CD1c-positive myeloid dendritic cell (primary cell): ENCODE data around the gene ZNF697.
"Not testable (repeated sequence)": the region's sequence is repeated elsewhere in the genome, so short reads cannot be mapped to it uniquely, and the experiment has no call there.

Experiments used
- DNase-seq: peaks from one replicate; pipeline ENCODE4 v3.0.0-alpha.2; 2016; ENCODE audit errors: extremely low spot score

Gene ZNF697

DNA sequence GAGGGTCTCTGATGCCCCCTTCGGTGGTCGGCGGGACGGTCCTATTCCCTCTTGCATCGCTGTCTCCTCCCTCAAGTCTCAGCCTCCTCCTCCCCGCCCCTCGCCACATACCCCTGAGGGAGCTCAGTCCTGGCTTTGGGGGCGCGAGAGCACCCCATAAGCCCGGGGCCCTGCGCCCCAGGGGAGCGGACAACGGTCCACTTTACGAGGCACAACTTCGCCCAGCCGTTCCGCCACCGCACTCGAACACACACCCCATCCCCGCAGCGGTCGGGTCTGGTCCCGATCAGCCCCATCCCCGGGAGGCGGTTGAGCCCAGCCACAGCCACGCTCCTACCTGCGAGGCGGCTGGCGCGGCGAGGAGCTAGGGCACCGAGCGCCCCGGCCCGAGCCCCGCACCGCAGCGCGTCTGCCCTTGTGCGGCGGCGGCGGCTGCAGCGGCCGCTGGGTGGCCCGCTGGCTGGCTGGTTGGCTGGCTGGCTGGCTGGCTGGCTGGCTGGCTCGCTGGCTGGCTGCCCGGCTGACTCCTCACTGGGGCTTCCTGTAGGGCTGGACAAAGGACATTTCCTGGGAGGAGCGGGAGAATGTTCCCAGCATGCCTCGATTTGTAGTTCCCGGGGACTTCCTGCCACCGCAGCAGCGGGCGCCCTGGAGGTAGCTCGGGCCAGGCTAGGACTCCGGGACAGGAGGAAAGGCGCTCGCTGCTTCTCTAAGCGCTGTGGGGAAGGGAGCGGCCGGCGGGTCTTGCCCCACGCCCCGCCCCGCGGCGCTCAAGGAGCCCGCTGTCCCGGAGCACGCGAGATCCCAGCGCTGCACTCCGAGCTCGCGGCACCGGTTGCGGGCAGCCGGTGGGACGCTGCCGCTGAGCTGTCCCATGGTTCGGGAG lies at the start of gene ZNF697:
Gene ZNF697 (minus strand): TSS at position 533 of the 886 bp plus-strand sequence. CDS start 22,166 bp downstream, outside the sequence.
- peak; percentile 92 for DNase-seq

DNA sequence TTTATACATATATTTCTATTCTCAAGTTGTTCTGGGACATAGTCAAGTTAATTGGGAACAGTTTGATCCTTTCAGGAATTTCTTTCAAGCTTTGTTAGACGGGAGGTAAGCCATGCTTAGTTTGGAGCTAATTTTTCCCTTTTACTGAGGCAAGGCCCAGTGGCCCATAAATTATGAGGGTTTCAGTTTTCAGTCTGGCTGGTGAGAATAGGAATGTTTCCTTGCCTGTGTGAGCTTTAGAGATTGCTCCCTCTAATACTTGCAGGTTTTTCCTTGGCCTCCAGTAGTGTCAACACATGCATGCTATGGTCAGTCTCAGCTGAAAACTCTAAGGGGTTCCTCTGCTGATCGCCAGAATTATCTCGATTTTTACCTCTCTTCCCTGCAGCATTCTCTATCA lies 49.5 kb upstream of the ZNF697 start:
- no peak for DNase-seq

DNA sequence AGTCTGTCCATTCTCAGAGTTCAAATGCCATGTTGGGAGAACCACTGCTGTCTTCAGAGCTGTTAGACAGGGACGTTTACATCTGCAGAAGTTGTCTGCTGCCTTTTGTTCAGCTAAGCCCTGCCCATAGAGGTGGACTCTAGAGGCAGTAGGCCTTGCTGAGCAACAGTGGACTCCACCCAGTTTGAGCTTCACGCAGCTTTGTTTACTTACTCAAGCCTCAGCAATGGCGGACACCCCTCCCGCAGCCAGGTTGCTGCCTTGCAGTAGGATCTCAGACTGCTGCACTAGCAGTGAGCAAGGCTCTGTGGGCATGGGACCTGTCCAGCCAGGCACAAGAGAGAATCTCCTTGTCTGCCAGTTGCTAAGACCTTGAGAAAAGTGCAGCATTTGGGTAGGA lies 48.8 kb upstream of the ZNF697 start:
- DNase-seq: not testable (repeated sequence)

DNA sequence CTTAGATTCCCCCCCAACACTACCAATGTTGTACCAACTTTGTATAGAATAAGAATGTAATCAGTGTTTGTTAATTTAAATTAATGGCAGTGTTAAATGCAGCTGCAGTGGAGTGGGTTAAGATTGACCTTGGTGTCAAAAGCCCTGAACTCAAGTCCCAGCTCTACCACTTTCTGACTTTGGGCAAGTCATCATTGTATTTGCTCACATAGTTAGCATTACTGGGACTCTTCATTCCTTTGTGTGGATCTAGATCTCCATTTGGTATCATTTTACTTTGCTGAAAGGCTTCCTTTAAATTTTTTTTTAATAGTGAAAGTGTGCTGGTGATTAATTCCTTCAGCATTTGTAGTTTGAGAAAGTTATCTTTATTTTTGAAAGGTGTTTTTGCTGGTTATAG lies 41.4 kb upstream of the ZNF697 start:
- DNase-seq: no peak

DNA sequence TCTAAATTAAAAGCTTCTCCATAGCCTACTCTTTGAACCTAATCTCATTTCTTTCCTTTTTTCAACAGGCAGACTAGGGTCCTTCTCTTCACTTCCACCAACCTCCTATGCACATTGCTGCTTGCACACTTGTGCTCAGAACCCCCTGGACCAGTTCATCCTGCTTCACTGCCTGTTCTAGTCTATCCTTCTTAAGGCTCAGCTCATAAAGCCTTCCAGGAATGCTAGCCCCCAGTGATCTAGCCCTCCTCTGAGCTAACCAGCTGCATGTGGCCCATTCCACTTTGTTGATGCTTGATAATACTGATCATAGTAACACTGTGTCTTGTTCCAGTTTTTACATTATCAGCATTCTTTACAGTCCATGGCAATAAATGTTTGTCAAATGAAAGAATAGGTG lies 40.7 kb upstream of the ZNF697 start:
- no peak for DNase-seq

DNA sequence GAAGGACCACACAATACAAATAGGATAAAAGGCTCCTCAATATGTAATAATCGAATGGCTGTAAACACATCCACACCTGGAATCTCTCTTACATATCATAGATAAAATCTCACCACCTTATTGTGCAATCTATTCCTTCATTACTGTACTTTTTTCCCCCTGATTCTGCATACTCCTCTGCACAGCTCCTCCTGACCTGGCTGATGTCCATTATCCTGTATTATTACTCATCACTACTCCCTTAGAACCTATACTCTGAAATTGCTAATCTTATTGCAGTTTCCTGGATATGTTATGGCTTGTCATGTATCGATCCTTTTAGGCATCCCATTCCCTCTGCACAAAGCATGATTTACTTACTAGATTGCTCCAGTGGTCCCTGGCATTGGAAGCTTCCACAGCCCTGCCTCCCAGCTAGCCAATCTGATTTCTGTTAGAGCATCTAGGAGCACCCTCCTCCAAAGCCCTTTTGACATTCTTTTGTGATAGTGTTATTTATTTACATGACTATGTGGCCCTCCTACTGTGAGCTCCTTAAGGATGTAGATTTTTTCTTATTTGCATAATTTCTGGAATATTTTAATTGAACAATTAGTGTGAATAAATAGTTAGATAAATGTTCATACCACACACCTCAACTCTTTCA lies 39.5 kb upstream of the ZNF697 start:
- DNase-seq: no peak

DNA sequence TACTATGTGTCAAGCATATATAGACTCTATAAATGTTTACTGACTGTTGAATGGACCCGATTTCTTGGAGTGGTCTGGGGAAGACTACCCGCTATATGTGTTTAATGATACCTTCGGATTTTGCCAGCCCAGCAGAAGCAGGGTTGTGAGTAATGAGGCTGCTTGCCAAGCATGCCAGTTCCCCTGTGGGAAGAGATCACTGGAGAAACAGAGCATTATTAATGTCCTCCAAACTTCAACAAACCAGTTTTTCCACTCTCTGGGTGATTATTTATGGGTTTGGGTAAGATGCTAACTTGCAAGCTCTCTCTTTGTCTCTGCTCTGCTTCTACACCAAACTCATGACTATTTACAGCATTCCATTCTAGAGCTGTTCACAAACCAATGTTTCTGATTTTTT lies 38.6 kb upstream of the ZNF697 start:
- no peak for DNase-seq

DNA sequence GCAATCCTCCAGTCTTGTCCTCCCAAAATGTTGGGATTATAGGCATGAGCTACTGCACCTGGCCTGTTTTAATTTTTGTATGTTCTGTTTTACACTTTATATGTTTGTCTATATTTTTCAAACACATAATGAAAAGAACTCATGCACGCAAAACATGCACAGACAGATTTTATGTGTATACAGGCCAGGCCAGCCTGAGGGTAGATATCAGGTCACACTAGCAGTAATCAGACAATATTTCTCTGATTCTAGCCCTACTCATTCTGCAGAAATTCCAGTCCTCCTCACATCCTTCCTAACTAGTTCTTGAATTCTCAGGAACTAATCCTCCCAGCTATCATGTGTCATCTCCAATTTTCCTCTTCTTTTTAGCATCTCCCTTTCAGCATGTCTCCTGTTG lies 35.8 kb upstream of the ZNF697 start:
- DNase-seq: no peak

DNA sequence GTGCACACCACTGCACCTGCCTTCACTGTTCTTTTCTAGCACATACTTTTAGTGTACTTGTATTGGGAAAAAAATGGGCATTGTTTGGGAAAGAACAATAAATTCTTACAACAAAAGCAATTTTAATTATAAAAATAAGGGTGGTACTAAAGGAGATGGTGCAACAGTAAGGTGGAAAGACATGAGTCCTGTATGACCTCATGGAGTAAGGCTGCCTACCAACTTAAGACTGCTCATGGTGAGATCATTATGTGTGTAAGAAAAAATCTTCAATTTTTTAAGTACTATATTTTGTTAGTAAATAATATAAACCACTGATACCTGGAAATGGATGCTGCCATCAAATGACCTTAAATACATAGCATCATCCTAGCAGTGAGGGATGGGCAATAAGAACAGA lies 34.1 kb upstream of the ZNF697 start:
- no peak for DNase-seq

DNA sequence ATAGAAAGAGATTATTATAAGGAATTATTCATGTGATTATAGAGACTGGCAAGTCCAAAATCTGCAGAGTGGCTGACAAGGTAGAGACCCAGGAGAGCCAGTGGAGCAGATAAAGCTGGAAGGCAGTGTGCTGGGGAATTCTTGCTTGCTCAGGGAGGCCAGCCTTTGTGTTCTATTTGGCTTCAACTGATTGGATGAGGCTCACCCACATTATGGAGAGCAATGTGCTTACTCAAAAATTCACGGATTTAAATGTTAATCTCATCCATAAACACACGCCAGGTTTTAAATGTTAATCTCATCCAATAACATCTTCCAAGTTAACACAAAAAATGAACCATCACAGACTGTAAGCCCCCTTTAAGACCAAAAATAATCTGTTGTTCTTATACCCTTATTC lies 33.5 kb upstream of the ZNF697 start:
- DNase-seq: no peak

DNA sequence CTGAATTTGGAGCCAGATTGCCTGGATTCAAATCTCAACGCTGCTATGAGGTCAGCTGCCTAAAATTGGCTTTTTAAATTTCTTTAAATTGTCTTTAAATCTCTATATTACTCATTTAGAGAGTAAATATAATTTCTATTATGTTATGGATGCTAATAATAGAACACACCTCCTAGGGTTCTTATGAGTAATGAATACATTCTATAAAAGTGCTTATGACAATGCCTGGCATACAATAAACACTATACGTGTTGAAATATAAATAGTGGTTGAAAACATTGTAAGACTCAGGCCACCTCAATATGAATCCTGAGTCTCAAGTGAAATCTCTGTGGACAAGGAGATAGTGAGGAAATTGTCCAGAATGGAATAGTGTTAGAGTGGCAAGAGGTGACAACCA lies 32.7 kb upstream of the ZNF697 start:
- no peak for DNase-seq

DNA sequence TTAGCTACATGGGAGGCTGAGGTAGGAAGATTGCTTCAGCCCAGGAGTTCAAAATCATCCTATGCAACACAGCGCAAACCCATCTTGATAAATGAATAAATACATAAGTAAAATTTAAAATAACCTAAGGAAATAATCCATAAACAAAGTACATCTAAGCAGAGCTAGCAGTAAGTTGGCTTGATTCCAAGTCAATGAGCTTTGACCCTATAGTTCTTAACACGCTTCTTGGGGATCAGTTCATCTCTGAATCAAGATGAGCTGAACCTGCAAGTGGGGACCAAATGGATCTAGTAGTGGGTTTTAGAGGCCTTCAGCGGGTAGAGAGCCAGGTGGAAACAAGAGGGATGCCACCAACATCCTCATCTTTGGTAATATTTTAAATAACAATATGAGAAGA lies 32.1 kb upstream of the ZNF697 start:
- DNase-seq: no peak

DNA sequence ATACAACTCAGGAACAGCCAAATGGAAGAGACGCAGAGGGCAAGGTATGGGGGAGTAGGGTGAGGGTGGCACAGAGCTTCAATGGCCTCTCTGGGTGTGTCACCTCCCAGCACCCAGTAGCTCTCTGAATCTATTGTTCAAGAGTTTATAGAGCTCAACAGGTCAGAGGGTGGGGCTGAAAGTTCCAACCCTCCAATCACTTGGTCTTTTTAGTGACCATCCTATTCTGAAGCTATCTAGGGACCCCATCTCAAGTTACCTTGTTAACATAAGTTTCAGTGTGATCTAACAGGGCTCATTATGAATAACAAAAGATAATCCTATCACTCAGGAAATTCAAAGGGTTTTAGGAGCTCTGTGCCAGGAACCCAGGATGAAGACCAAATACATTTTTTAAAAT lies 31.2 kb upstream of the ZNF697 start:
- DNase-seq: no peak

DNA sequence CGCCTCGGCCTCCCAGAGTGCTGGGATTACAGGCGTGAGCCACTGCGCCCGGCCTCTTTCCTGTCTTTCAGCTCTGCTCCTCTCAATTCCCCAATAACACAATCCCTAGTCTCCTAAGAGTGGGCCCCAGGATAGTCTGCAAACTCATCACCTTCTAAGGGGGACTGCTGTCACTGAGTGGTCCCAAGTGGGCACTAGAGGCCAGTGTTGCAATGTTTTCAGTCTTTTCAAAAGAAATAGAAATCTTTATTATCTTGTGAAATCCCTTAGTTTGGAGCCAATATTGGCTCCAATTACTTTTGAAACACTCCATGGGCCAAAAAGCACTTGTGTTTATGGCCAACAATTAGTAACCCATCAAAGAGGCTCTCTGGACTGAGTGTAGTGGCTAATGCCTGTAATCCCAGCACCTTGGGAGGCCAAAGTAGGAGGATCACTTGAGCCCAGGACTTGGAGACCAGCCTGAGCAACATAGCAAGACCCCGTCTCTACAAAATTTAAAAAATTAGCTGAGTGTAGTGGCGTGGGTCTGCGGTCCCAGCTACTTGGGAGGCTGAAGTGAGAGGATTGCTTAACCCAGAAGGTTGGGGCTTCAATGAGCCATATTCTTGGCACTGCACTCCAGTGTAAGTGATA lies 28.6 kb upstream of the ZNF697 start:
- DNase-seq: no peak

DNA sequence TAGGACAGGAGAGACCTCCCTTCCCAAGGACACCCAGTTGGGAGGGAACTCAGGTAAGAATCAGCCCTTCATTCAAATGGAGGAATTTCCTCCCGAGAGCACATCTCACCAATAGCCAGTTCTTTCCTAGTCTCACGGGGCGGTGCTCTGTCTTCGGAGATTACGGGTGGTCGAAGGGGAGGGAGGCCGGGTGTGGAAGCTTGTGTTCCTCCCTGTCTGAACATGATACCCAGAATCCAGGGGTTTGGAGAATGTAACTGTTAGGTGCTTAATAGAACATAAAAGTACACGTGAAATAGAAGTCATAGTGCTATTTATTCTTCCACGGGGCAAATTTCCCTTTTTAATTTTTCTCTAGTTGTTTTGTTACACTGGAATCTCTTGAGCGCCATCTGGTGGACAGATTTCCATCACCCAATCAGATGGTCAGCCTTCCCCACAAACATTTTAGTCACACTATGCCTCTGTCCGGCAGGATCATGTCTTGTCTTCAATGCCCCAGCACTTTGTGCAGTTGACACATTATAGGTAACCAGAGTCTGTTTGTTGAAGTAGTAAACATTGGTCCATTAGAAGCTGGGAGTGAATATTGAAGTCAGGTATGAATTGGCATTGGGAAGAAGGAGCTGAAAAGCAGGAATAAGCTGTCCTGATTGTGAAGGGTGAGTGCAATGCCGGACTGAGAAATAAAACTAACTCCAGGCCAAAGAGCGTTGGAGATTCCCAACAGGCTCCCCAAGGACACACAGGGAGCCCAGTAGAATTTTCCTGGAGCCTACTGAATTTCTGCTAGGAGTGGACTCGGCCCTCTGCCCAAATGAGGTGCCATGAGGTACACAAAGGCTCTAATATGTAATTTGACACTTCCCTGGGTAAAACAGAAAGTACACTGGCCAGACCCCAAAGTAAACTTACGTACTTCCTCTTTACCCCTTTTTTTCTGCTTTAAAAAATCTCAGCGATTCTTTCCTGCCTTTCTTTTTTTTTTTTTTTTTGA lies 27.6 kb upstream of the ZNF697 start:
- peak; percentile 86 for DNase-seq

DNA sequence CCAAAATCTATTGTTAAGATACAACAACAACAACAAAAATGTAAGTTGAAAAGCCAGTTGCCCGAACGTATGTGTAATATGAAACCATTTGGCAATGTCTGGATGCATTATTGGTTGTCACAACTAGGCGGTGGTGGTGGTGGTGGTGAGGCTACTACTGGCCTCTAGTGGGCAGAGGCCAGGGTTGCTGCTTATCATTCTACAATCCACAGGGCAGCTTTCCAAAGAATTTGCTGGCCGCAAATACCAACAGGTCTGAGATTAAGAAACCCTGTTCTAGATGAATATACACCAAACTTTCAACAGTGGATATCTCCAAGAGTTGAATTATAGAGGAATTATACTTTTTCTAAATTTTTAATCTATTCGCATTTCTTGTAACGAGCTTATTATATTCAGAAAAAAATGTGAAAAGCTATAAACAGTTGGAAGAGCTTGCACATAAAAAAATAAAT lies 26.8 kb upstream of the ZNF697 start:
- DNase-seq: no peak

DNA sequence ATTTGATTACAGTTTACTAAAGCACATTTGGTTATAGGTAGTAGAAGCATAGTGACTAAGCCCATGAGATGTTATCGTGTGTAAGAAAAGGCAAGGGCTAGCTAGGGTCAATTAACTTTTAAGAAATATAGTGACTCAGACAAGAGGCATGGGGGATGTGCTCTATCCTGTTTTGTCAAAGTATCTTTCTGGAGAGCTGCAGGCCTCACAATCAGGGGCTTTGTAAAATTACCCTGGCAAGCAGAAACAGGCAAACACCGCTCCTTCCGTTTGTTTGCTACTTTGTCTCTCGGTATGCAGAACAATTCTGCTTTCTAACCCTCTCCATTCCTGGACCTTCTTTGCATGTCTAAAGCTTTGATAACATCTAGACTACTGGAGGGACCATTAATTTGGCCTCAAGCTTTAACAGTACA lies 26.1 kb upstream of the ZNF697 start:
- no peak for DNase-seq

DNA sequence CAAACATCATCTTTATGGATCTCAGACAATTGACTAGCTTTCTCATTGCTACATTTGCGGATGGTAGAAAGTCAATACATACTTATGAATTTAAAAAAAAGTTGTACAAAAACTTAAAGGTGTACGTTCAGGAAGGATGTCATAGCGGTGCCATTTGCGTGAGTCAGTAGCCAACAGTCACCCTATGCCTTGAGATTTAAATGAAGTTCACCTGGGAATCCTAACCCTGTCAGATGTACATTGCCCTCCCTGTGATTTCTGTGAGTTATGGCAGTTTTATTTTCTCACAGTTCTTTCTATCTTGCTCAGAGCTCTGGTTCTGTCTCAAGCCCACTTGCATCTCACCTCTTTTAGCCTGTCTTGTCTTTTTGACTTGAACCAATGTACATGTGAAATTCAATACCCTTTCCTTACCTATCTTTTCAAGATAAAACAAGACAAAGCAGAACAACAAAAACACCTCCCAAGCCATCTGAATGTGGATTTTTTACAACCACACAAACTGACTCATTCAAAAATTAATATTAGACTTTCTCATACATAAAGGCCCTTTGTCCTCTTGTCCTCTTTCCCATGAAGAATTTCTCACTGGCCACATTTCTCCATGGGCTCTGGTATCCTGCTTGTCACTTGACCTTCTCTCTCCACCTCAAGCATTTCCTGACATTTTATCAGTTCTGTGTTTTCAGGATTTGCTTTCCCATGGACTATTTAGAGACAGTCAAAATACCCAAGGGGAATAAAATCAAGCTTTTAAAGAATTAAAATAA lies 25.3 kb upstream of the ZNF697 start:
- DNase-seq: no peak

DNA sequence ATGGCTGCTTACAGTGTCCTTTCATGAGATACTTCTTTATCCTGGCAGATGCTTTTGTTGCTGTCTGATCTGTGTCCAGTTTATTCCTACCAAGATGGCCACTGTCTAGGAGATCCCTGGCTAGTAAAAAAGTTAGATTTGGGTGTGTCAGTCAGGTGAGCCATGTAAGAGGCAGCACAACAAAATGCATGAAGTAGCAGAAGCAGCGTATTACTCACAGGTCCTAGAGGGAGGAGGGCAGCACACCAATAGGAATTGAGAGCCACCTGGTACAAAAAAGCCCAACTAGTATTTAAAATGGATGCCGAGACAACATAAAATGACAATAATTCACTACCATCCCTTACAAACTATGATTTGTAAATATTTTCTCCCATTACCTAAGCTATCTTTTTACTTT lies 22.8 kb upstream of the ZNF697 start:
- no peak for DNase-seq

DNA sequence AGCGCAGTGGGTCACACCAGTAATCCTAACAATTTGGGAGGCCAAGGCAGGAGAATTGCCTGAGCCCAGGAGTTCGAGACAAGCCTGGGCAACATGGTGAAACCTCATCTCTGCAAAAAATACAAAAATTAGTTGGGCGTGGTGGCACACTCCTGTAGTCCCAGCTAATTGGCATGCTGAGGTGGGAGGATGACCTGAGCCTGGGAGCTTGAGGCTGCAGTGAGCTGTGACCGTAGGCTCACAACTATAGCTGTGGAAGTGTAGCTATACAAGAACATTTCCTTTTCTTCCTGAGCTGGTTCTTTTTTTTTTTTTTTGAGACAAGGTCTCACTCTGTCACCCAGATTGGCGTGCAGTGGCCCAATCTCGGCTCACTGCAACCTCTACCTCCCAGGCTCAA lies 19.1 kb upstream of the ZNF697 start:
- no peak for DNase-seq

DNA sequence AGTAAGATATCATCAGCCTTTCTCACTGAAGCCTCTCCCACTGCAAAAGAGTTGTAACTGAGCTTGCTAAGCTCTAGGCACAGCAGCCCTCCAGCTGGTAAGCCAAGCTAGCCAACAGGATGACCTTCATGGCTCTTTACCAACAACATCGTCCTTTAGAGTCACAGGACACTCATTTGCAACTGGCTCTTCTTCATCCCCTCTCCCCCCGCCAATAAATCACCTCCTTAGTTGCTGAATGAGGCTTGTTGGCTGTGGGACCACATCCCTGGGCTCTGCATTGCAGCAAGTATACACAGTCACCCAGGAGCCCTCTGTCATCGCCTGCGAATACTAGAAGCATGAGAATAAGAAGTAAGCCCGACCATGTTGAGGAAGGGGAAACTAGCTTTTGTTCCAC lies 16.0 kb upstream of the ZNF697 start:
- DNase-seq: no peak
